Right lung (tissue), 5 donors: Measurements from ENCODE around the gene SELENOS. TPM values are rescaled to one million over a fixed set of nuclear protein-coding genes. Genes with fewer than 3 reads are reported as not detected.
A peak's percentile ranks its signal among the peaks of the same experiment; 100 is the strongest.

Experiments used
- DNase-seq, 2 donors: peaks; one replicate each; pipeline ENCODE4 v3.0.0-alpha.2; 2013
- polyA plus RNA-seq, 5 donors: library from polyadenylated mRNA; unstranded; fragments of 120-200 nt; gene quantifications; one replicate each; pipeline versions ENCODE4 v1.2.1 to v1.2.3, GENCODE V29; 2013; ENCODE audit warnings: inconsistent platforms in 1 of 5, low replicate concordance in 1 of 5; ENCODE audit not compliant: insufficient read length in 5 of 5, insufficient read depth in 1 of 5

SELENOS gene
- polyA plus RNA-seq, 5 donors, result 44.5 to 55.5 (median 47.3) TPM

DNA sequence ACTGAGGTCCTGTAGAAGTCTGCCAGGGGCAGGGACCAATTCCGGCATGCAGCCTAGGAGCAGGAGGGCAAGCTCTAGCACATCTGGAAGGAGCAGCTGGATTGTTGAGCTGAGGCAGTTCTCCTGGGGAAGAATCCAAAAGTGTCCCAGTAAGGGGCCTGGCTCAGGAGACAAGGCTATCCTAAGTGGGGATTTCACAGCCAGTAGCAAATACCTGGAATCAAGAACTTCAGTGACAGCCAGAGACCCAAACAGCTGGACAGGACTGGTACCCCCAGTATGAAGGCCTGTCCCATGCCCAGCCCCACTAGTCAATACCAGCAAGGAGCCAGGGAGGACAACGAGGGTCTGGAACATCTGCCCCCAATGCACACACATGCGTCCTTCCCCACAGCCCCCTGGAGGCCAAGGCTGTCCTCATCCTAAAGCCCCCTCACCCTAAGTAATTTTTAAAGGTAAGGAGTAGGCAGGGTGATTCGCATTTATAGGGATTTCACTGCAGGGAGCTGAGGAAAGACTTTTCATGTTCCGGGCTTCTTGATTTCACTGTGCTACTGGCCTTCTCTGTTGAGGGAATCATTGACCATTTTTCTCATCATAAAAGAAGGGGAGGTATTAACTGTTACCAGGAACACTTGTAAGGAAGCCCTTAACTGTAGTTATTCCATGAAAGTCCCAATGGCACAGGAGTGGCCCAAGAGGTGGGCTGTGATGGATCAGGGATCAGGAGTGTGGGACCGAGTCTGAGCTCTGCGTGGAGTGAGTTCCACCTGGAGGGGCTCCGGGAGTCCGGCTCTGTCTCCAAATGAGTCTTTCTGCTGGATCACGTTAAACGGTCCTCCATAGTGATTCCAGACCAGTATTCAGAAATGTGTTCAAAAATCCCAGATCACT is 22.9 kb downstream of the SELENOS start:
- no peak for DNase-seq

DNA sequence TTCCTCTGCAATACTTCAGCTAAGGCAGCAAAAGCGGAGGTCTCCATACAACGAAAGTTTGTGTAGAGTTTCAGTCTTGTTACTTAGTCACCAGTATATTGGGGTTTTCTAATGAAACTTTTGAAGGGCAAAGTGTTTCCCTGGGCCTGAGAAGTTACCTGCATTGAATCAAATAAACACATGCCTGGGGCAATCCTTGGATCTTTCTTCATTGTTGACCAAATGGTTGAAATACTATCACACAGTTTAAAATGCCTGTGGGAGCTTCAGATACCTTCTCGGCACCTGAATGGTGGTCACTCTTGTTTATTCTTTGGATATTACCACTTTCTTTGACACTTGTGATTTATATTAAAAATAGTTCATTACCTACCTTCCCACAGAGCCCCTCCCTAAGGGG is 24.4 kb downstream of the SELENOS start:
- no peak for DNase-seq

DNA sequence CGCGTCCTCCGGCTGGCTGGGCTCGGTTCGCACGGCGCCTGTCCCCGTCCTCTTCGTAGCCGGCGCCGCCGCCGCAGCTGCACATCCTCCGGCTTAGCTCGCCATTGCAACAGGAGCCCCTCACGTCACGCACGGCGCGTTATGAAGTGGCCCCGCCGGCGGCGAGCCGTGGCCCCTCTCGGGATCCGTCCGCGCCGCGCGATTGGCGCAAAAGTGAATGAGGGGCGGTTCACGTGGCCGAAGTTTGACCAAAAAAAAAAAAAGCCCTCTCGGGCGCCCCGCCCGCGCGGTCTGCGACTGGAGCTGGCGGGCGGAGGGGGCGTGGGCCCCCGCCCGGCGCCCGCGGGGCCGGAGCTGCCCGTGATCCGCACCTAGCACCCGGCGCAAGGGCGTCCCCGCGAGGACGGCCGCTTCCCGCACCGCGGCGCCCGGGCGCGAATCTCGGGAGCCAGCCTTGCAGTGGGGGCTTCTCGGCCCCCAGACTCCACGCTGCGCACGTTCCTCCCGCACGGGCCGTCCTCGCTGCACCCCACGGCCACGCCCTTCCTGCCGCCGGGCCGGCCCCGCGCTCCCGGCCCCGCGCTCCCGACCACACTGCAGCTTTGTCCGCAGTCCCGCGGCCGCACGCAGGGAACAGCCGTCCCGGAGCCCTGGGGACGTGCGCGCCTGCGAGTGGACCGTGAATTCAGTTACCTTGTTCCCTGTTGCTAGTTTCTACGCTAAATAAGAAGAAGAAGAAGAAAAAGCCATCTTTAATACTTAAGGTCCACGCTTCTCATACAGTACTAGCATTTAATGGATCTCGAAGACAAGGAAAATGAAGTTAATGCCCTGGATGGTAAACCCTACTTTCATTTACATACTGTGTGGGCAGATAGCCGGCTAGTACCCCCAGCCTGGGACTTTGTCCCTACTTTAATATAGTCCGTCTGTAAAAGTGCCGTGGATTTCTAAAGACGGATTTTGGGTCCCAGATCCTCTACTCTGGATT is 25.2 kb downstream of the SELENOS start, which contains the start of gene CHSY1:
CHSY1 (minus strand) TSS at position 219 of the 991 bp plus-strand sequence. CDS start 592 bp downstream, outside the sequence.
- peak; percentile 94 to 95 for DNase-seq

DNA sequence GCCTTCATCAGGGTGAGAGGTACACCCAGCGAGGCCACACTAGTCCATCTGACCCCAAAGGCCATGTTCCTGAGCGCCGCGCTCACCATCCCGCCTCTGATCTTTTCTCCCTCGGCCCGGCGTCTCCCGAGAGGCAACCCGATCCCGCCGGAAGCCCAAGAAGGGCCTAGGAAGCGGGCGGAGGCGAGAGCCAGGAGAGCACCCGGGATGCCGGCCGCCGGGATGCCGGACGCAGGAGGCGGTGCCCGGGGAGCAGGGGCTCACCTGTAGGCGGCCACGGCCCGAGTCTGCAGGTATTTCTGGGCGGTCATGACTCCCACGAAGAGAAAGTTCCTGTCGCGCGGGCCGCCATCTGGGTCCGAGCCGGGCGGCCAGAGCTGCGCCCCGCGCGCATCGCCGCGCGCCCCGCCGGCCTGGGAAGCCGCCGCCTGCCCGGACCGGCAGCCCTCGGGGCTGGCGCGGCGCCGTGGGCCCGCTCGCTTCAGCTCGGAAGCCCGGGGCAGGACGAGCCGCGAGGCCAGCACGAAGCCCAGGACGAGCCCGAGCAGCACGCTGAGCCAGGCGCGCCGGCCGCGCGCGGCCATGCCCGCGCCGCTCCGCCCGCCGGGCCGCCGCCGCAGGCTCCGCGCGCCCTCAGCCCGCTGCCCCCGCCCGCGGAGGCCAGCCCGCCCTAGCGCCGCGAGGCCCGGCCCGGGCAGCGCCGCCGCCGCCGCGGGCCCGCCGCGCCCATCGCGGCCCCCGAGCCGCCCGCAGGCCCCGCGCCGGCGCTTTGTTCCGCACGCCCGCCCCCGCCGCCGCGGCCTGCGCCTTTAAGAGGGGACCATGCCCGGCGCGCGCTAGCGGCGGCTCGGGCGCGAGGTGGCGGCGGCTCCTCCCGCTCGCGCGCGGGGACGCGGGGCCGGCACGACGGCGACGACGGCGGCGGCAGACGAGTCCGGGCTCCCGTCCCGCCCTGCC is 26.1 kb downstream of the SELENOS start:
- DNase-seq, result no peak

DNA sequence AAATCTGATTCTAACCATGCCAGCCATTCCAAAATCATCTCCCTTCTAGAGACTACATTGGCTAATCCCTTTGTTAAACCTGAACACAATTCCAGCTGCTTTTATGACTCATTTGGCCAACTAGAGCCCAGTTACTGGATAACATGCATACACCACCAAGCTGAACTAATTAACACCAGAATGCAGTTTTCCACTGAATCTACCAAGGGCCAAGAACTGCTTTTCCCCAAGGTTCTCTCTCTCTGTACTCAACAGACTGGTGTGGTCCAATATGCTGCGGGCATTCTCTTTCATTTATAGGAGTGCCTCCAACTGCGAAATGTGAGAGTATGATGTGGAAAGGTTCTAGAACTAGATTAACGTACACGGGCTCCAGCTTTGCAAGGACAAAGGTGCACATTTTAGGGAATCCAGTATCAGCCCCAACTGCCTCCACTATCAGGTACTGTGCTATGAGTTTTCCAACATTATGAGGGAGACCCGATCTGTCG is 26.9 kb downstream of the SELENOS start:
- no peak for DNase-seq

DNA sequence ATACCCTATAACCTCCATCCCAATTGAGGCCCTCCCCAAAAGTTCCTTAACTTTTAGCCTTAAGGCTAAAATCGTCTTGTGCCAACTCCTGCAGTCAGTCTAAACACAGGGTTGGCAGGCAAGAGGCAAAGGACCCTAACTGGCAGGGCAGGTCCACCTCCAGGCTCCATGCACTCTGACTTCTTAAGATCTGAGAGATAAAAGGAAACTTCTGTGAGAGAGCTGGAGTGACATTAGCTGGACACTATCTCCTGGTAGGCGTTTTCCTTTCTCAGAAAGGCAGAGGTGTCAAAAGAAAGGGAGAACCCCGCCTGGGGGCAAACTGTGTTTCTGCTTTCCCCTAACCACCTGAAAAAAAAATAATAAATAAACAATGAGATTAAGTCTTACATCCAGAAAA is 29.0 kb downstream of the SELENOS start:
- DNase-seq, result no peak

DNA sequence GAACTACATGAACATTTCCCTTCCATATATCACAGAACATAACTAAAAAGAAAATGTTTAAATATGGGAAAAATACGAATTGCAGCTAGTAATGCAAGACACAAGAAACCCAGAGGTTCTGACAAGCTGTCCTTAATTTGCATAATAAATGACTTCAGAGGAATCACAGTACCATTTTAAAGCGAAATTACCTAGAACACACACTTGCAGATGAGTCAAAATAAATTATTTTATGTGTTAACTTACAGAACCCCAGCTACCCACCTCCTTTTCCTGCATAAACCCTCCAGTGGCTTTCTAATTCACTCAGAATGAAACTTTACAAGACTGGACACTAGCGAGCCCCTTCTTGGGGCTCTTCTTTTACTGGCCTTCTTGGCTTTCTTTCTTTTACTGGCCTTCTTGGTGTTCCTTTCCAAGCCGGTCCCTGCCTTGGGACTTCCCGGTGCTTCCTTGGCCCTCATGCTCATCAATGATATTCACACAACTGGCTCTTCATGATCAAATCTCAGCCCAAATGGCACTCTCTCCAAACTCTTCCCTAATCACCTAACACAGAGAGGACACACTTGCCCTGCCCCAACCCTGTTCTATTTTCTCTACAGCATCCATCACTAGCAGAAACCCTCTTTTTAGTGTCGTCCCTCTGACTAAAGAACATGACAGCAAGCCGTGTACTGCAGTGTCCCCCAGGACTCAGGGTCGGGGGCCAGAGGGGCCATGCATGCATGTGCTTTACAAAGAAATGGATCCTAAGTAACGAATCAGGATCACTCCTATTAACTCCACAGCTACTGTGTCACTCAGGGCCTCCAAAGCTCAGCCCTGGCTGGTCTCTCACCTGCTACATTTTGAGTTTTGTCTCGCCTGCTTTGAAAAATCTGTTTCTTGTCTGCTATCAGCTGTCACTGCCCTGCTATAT is 30.2 kb downstream of the SELENOS start:
- no peak for DNase-seq

DNA sequence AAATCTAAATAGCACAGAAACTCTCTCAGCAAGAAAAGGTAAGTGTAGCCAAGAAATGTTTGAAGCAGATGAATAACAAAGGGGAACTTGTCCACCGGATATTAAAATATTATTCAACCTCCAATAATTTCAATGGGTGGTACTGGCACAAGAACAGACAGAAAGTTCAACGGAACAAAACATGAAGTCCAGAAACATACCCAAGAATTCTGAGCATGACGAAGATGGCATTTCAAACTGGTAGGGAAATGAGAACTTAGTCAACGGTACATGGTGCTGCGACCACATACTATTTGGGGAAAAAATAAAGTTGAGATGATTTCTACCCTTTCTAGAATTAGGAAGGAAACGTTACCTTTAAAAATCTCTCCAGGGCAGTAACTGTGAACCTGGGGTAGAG is 30.9 kb downstream of the SELENOS start:
- DNase-seq, result no peak

DNA sequence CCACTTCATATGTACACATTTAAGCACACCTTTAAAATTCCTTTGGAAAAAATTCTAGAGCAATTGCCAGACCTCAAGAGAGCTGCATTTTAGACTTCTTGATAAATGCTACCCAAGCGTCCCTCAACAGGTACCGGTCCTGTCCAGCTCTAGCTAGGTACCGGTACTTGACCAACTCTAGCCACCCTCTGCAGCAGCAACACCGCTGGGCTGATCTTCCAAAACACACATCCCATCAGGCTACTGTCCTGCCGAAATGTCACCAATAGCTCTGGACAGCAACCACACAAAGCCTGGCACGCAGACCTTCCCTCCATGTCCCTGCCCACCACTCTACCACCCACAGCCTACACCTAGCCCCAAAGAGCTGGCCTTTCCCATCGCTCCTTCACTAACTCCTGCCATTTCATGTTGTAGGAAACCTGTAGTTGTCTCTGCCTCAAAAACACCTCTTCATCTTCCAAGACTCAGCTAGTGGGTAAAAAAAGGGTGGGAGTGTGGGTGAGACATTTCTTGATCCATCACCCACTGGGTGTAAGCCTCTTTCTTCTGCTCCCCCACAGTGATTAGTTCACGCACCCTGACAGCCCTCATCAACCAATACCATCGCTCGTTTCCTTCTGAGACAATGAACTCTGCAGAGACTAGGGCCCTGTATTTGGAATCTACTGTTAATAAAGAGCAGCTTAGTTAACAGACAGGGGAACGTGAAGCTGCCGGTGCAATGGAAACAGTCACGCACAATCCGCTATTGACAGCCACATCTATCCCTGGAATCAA is 32.2 kb downstream of the SELENOS start:
- DNase-seq, result no peak

DNA sequence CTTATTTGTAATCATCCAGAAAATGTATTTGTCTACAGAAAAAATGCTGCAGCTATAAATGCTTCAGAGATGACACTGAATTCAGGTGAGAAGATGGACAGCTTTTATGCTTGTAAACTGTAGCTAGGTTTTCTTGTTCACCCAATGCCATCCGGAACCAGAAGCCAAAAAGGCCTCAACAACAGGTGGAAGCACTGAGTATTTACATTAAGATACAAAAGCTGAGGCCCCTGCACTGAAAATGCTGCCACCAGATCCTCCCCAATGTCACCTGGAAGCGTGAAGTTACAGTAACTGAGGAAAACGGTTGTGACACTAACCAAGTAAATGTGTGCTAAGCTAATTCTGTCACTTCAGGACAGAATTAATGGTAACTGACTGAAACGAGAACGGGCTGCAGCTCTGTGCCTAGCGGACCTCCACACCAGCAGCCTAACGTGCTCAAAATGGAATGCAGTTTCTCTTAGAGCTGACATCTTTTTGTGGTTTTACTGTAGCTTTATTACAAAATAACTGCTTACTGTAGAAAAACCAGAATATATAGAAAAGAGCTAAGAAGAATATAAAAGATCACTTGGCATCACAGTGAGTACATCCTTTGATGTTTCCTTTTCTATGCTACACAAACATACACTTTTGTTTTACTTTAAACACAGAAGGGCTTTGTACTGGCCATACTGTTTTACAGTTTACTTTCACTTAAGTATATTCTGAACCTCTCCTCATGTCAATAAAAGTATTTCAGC is 33.1 kb downstream of the SELENOS start:
- DNase-seq, result no peak

DNA sequence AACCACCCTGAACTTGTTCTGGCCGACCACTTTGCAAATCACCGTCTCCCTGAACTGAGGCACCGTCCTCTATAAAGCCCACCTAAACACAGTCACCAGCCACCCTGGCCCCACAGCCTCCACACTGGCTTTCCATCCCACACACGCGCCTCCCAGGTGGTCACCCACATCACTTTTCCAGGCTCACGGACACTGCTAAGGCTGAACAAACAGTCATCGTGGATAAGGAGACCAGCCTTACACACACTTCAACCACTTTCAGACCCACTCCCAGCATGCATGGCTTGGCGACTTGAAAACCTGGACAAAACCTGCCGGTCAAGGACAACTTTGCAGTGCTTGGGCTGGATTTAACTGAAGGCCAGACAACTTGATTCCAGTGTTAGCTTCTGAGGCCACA is 33.9 kb downstream of the SELENOS start:
- no peak for DNase-seq

DNA sequence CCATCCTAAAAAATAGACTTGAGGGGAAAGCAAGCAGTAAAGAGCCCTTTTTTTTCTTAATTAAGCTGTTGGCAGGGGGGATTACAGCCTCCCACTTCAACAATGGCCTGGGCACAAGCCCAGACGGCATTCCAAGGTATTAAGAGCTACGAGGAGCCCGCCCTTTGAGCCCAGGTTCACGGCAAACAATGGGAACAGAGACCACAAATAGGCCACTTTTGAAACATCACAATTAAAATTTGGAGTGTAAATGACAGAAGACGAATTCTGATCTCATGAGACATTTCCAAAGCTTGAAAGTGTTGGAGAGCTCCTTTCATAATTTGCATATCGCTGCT is 34.3 kb downstream of the SELENOS start:
- no peak for DNase-seq

DNA sequence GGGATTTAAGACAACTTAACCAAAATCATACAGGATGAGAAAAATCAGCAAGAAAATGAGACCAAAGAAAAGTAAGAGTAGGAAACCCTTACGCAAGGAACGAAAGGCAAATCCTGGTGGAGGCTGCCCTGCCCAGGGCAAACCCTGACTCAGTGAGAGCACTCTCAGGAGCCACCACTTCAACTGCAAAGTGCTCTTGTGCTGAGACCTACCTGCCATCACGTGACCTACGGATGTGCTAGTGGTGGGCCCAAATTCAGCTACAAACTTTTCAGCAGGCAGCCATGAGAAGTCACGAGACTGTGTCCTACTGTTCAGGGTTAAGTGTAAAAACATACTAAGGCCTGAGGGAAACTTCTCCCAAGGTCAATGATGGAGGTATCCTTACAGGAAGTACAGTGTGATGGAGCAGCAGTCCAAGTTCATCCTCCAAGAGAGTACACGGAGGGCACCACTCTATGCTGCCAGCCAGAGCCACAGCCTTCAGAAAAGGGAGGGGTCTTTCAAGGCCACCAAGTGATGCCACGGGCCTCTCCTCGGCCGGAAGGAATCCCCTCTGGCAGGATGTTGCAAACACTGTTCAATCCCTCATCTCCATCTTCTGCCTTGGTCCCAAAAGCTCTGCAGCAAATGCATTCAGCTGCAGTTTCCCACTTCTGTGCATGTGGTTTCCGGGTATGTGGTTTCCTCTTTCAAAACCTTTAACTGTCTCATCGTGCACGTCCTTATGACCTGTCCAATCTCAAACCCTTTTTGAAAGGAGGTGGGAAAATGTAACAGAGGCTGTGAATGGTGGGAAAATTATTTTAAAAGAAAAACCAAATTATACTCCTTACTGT is 34.9 kb downstream of the SELENOS start:
- DNase-seq, result no peak

DNA sequence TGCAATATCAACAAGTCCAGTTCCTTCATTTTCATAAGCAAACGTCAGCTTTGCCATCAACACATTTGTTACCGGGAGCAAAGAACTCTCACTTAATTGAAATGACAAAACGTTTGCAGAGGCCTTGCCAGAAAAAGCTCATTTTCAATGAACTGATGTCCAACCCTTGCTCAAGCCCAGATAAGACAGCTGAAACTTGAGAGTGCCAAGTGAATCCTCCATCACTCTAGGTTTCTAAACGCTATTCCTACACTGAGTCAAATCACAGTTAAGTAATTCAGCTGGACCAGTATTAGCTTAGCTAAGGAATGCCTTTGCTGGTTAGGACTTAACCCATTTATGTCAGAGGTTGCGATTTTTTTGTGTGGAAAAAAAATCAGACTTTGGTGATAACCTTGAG is 36.9 kb downstream of the SELENOS start:
- DNase-seq, result peak; percentile 80 to 89

DNA sequence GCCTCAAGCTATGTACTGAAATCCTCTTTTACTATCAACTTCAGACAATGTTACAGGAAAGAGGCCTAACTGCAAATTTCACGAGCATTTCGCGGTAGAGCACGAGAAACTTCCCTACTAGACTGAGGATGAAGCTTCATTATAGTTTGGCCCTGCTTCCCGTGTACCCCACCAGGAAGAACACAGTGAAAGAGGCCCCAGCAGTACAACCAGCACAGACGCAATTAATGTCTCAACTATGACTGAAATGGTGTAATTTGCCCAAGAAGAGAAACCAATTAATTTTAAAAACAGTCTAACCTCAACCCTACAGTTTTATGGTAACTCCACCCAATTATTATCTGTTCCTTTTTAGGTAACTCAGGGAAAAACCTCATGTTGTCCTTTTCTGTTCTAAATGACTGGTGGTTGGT is 37.6 kb downstream of the SELENOS start:
- DNase-seq, result no peak

DNA sequence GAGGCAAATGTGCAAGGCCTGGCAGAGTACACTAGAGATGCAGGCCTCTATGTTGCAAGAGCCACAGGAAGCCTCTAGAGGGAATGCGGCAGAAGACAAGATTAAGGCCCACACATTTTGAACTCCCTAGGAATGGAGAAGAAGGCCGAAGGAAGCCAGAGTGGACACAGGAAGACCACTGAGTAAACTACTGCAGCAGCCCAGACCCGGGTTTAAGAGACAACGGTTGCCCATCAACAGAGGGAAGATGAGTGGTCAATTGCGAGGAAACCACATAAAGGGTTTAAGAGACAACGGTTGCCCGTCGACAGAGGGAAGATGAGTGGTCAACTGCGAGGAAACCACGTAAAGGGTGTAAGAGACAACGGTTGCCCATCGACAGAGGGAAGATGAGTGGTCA is 40.0 kb downstream of the SELENOS start:
- no peak for DNase-seq

DNA sequence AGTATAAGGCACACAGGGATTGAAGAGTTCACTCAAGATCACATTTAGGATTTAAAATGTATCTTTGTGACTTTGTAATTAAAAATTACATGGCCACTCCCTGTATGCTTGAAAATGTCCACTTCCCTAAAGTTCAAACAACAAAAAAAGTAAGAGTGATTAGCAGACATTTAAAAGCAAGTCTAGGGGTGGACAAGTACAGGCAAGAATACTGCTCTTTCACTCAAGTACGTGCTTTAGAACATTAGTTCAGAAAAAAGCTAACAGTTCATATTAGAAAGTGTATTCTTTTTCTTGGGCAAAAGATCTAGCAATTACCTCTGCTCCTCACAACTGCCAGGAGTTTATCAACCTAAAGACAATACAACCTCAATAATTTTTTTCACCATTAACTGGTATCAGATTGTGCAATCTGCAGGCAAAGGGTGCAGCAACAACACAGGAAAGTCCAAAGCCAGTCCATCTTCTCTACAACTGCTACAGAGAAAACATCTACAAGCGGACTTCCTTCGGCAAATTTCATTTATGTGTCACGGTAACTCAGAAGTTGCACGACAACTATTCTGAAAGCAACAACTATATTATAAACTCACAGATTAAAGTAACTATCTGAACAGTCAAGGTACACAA is 43.5 kb downstream of the SELENOS start:
- DNase-seq, result no peak
